H54 (cell line): Measurements from ENCODE around the gene ERVK3-1.

Source experiments
- DNase-seq: peaks from one replicate; pipeline ENCODE4 v3.0.0; 2011; ENCODE audit warnings: low spot score, mixed read lengths; ENCODE audit not compliant: insufficient read length
- FAIRE-seq: peaks from 3 replicates; lab custom pipeline; 2011; peaks lifted over from hg19 to GRCh38; lab: Jason Lieb, UNC
- POLR2A ChIP-seq: IDR thresholded peaks from 2 replicates; pipeline ENCODE4 v1.6.1; 2011; ENCODE audit warnings: low read depth, mild to moderate bottlenecking, low read length

The ERVK3-1 gene

GRCh38 chr19:58355215-58355796 lies 50.1 kb downstream of the ERVK3-1 start:
- TF ChIP-seq POLR2A = no peak
- DNase-seq (no peak), FAIRE-seq (no peak)

DNA sequence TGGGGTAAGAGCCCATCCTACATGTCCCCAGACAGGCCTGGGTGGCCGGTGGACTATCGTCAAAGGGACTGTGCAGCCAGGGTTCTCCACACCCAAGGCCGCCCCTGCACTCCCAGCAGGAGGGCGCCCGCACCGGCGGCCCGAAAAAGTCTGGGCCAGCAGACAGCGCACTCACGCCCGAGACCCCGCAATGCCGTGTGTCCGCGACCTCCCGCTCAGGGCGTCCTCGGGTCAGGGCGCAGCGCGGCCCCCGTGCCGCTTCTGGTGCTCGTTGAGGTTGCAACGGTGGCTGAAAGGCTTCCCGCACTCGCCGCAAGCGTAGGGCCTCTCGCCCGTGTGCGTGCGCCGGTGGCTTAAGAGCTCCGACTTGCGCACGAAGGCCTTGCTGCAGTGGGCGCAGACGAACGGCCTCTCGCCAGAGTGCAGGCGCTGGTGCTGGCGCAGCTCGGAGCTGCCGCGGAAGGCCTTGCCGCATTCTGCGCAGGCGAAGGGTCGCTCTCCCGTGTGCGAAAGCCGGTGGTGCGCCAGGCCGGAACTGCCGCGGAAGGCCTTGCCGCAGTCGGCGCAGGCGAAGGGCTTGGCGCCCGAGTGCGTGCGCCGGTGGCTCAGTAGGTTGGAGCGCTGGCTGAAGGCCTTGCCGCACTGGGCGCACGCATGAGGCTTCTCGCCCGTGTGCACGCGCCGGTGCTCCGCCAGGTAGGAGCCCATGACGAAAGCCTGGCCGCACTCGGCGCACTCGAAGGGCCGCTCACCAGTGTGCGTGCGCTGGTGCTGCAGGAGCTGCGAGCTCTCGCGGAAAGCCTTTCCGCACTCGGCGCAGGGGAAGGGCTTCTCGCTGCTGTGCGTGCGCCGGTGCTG lies 51.0 kb downstream of the ERVK3-1 start:
- DNase-seq (no peak), FAIRE-seq (no peak)
- TF ChIP-seq POLR2A = no peak

- DNase-seq = no peak
- no peak for FAIRE-seq
- no peak for TF ChIP-seq POLR2A
Measured at GRCh38 chr19:58356766-58357480, 51.7 kb downstream of the ERVK3-1 start.

GRCh38 chr19:58357481-58358145 lies 52.4 kb downstream of the ERVK3-1 start:
- no peak for TF ChIP-seq POLR2A
- DNase-seq = no peak
- no peak for FAIRE-seq

DNA sequence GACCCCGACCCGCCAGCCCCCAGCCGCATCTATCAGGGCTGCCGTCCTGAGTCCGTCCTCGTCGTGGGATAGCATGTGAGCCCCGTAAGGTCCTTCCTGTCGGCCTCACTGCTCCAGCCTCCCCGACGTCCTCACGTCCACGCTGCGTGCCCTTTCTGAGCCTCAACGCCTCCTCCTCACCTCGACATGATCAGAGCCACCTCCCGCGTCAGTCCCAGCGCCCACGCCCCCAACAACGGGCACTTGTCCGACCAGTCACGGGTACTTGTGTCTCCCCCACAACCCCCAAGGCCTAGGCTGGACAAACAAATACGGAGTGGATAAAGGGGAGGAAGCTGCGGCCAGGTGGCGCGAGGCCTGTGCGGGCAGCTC lies 56.7 kb downstream of the ERVK3-1 start:
- peak; percentile 60 for TF ChIP-seq POLR2A
- FAIRE-seq (no peak), DNase-seq (no peak)

GRCh38 chr19:58362272-58362994 lies 57.3 kb downstream of the ERVK3-1 start, which contains the start of gene ZNF497:
TSS of gene ZNF497 (minus strand) at chr19:58362751. CDS start at chr19:58357635, 5,116 bp downstream.
- FAIRE-seq (no peak), DNase-seq (peak; percentile 100)
- TF ChIP-seq POLR2A = peak; percentile 73; the same call in 1 of the 2 replicates

DNA sequence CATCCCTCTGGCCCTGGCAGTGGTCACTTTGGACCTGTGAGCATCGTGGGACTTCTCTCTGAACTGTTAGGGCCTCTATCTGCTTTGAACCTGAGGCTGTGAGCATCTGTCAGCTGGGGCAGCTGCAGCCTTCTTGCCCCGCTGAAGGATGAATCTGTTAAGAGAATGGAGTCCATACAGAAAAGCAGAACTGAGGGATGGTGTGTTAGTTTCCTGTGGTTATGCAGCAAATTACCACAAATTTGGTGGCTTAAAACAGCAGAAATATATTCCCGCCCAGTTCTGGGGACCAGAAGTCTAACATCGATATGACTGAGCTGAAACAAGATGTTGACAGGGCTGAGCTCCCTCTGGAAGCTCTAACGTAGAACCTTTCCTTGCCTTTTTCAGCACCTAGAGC lies 59.0 kb downstream of the ERVK3-1 start:
- TF ChIP-seq POLR2A = no peak
- FAIRE-seq (no peak), DNase-seq (no peak)
